DND-41 (cell line): ENCODE measurements around the gene GSN.

ENCODE experiments used
- ATAC-seq: fragments of 200-7000 bp; cut with Tn5 transposase; 3 replicates; pipeline ENCODE4 v1.9.1; 2021; ENCODE audit warnings: low read depth; ENCODE audit not compliant: insufficient read depth
- DNase-seq: peaks from one replicate; pipeline ENCODE4 v3.0.0-alpha.2; 2020
- H2AFZ ChIP-seq: 2 replicates; pipeline ENCODE4 v1.6.0; 2012; ENCODE audit warnings: low read depth, low read length
- H3K27ac ChIP-seq: 2 replicates; pipeline ENCODE4 v1.5.1; 2012; ENCODE audit warnings: low read length, inconsistent platforms
- H3K27me3 ChIP-seq: fragments of 200-600 bp; sonication (generic); 2 replicates; pipeline ENCODE4 v1.6.0; 2012; ENCODE audit warnings: low read length, mild to moderate bottlenecking, inconsistent platforms; ENCODE audit not compliant: insufficient read depth, poor library complexity
- H3K36me3 ChIP-seq: 2 replicates; pipeline ENCODE4 v1.5.1; 2012; ENCODE audit warnings: low read length, inconsistent platforms; ENCODE audit not compliant: insufficient read depth
- H3K4me1 ChIP-seq: 2 replicates; pipeline ENCODE4 v1.5.1; 2012; ENCODE audit warnings: mild to moderate bottlenecking, low read length; ENCODE audit not compliant: insufficient read depth
- H3K4me2 ChIP-seq: 2 replicates; pipeline ENCODE4 v1.6.0; 2012; ENCODE audit warnings: mild to moderate bottlenecking, moderate library complexity, low read length, inconsistent platforms; ENCODE audit not compliant: insufficient read depth
- H3K4me3 ChIP-seq, 2 experiments: fragments of 200-600 bp in 1 of 2; shearing (Covaris generic) in 1 of 2; 2 replicates each; pipeline ENCODE4 v1.5.1; 2012 to 2016; ENCODE audit warnings: inconsistent platforms in 2 of 2, low read length in 2 of 2, mild to moderate bottlenecking in 2 of 2, low read depth in 1 of 2, moderate library complexity in 1 of 2
- H3K79me2 ChIP-seq: 2 replicates; pipeline ENCODE4 v1.6.0; 2012; ENCODE audit warnings: low read length, inconsistent platforms; ENCODE audit not compliant: insufficient read depth
- H3K9ac ChIP-seq: 2 replicates; pipeline ENCODE4 v1.6.0; 2012; ENCODE audit warnings: low read depth, mild to moderate bottlenecking, inconsistent platforms, low read length, moderate library complexity
- H3K9me3 ChIP-seq: 2 replicates; pipeline ENCODE4 v1.5.1; 2012; ENCODE audit warnings: low read length, moderate library complexity, mild to moderate bottlenecking, inconsistent platforms; ENCODE audit not compliant: insufficient read depth, severe bottlenecking
- H4K20me1 ChIP-seq: 2 replicates; pipeline ENCODE4 v1.6.0; 2012; ENCODE audit warnings: low read length; ENCODE audit not compliant: insufficient read depth
- CTCF ChIP-seq: IDR thresholded peaks from 2 replicates; pipeline ENCODE4 v1.5.1; 2012; ENCODE audit warnings: borderline replicate concordance, low read length, moderate library complexity, mild to moderate bottlenecking; ENCODE audit not compliant: poor library complexity, severe bottlenecking; ENCODE audit errors: extremely low read depth
- EZH2 ChIP-seq: IDR thresholded peaks from 3 replicates; pipeline ENCODE4 v1.6.1; 2012; ENCODE audit warnings: borderline replicate concordance, low read depth, mild to moderate bottlenecking, moderate library complexity, low read length, inconsistent platforms; ENCODE audit not compliant: severe bottlenecking

GSN gene

GRCh38 chr9:121284733-121285451 is 16.9 kb downstream of the GSN start:
- no peaks in the 10 kb centered on the region for H3K4me1 ChIP-seq
- no peaks in the 10 kb centered on the region for H4K20me1 ChIP-seq
- DNase-seq, result no peak
- H3K4me2 ChIP-seq, result no peak overlapping the region
- H3K9me3 ChIP-seq, result no peaks in the 10 kb centered on the region
- peaks cover 2% of the 10 kb centered on the region for H3K27me3 ChIP-seq
- no peak for ATAC-seq
- no peak overlapping the region for H3K27ac ChIP-seq
- no peak overlapping the region for H2AFZ ChIP-seq
- TF ChIP-seq EZH2 (no peak), CTCF (no peak)
- H3K36me3 ChIP-seq, result no peaks in the 10 kb centered on the region
- H3K9ac ChIP-seq, result no peak overlapping the region
- no peak overlapping the region for H3K4me3 ChIP-seq
- H3K79me2 ChIP-seq, result no peaks in the 10 kb centered on the region

GRCh38 chr9:121285835-121286687 is 18.1 kb downstream of the GSN start:
- Histone ChIP-seq H3K27me3 (peaks cover 2% of the 10 kb centered on the region), H3K27ac (no peak overlapping the region), H3K36me3 (no peaks in the 10 kb centered on the region), H3K4me1 (no peaks in the 10 kb centered on the region), H3K79me2 (no peaks in the 10 kb centered on the region), H3K4me2 (no peak overlapping the region), H3K9ac (no peak overlapping the region), H2AFZ (no peak overlapping the region), H3K9me3 (no peaks in the 10 kb centered on the region), H4K20me1 (no peaks in the 10 kb centered on the region), H3K4me3 (no peak overlapping the region)
- ATAC-seq (no peak), DNase-seq (no peak)
- TF ChIP-seq EZH2, result no peak
- TF ChIP-seq CTCF, result no peak

GRCh38 chr9:121286688-121286972 is 18.7 kb downstream of the GSN start:
- no peaks in the 10 kb centered on the region for H3K4me1 ChIP-seq
- no peak overlapping the region for H3K4me2 ChIP-seq
- H3K36me3 ChIP-seq, result no peaks in the 10 kb centered on the region
- ATAC-seq, result no peak
- H3K9me3 ChIP-seq, result no peaks in the 10 kb centered on the region
- peaks cover 2% of the 10 kb centered on the region for H3K27me3 ChIP-seq
- no peak overlapping the region for H3K27ac ChIP-seq
- no peaks in the 10 kb centered on the region for H4K20me1 ChIP-seq
- no peak for DNase-seq
- H2AFZ ChIP-seq, result no peak overlapping the region
- TF ChIP-seq EZH2, result no peak
- no peak for TF ChIP-seq CTCF
- no peak overlapping the region for H3K9ac ChIP-seq
- no peaks in the 10 kb centered on the region for H3K79me2 ChIP-seq
- no peak overlapping the region for H3K4me3 ChIP-seq
